AG10803 (cell line): ENCODE measurements around the gene LRATD1.

Experiments used
- DNase-seq: peaks from one replicate; pipeline ENCODE4 v3.0.0; 2010; ENCODE audit warnings: low read depth
- H3K4me3 ChIP-seq: 2 replicates; pipeline ENCODE4 v1.5.1; 2011; ENCODE audit warnings: mild to moderate bottlenecking, low read length, control low read depth
- CTCF ChIP-seq: conservative IDR thresholded peaks from 2 replicates; pipeline ENCODE4 v1.5.1; 2011; ENCODE audit warnings: mild to moderate bottlenecking, low read length, control low read depth, inconsistent platforms

LRATD1 gene

DNA sequence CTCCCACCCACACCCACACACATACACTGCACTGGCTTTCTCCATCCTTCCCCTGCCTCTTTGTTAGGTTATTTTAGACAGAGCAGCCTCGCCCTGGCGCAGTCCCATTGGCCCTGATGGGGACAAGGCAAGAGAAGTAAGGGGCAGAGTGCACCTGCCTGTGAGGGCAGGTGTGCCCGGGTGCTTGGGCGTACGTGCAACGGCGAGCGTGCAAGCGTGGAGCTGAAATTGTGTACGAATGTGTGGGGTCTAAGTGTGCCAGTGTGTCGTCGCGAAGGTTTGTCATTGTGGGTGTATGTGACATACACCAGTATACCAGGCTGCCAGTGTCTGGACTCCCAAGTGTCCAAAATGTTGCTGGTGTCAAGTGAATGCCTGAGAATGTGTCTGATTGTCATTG lies 544 bp downstream of the LRATD1 start:
- H3K4me3 ChIP-seq = peak overlapping the region; percentile 73
- TF ChIP-seq CTCF = no peak
- no peak for DNase-seq

DNA sequence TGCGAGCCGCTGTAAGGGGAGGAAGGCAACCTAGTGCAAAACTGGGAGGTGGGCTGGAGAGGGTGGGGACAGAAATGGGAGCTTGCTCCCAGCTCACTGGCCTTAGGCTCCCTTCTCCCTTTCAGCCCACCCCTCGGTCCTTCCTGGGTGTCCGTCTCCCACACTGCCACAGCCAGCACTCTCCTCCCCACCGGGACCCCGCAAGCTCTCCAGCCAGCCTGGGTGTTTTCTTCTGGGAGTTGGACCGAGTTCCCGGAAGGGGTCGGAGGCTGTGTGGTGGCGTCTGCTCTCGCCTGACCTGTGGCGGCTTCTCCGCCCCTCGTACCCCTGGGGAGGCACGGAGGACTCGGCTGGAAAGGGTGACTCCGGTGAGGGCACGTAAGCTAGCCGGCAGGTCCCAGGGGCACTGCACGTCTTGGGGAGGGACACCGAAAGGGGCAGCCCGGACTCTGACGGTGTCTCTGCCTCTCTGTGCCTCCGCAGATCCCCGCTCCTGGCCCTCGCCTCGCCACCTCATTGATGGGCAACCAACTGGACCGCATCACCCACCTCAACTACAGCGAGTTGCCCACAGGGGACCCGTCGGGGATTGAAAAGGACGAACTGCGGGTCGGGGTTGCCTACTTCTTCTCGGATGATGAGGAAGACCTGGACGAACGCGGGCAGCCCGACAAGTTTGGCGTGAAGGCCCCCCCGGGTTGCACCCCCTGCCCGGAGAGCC lies 1.1 kb downstream of the LRATD1 start:
- TF ChIP-seq CTCF = no peak
- peak overlapping the region; percentile 73 for H3K4me3 ChIP-seq
- no peak for DNase-seq

- no peak for DNase-seq
- TF ChIP-seq CTCF = no peak
- H3K4me3 ChIP-seq = peak overlapping the region; percentile 73
Measured at GRCh38 chr2:14634182-14634488, 1.6 kb downstream of the LRATD1 start.

DNA sequence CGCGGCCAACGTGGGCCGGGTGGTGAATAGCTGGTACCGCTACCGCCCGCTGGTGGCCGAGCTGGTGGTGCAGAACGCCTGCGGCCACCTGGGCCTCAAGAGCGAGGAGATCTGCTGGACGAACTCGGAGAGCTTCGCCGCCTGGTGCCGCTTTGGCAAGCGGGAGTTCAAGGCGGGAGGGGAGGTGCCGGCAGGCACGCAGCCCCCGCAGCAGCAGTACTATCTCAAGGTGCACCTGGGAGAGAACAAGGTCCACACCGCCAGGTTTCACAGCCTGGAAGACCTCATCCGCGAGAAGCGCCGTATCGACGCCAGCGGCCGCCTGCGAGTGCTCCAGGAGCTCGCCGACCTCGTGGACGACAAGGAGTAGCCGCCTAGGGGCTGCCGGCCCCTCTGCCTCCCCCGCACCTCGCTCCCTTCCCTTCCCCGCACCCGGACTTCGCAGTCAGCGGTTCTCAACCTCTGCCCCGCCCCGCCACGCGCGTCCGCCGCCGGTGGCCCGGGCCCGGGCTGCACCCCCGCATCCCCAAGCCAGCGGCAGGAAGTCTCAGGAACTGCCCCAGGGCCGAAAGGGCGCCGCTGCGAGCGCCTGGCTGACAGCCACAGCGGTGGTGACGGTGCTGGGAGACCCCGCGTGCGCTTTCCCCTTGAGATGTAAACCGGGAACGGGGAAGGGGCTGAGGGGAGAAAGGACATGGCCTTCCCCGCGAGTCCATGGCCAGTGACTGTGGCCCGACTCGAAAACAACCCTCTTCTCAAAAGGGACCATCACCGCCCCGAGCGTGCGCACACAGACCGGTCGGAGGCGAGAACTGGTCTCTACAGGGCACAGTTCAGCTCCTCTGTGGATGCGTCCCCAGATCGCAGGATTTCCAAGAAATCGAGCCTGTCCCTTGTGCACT lies 2.2 kb downstream of the LRATD1 start:
- peak; percentile 72 for DNase-seq
- H3K4me3 ChIP-seq = peak overlapping the region; percentile 73
- peak; percentile 70 for TF ChIP-seq CTCF

- H3K4me3 ChIP-seq = peak overlapping the region; percentile 73
- DNase-seq = peak; percentile 67
- peak; percentile 14; the same call in 1 of the 2 replicates for TF ChIP-seq CTCF
Measured at GRCh38 chr2:14635391-14635871, 2.9 kb downstream of the LRATD1 start.

GRCh38 chr2:14638488-14638887 lies 6.0 kb downstream of the LRATD1 start:
- no peak overlapping the region for H3K4me3 ChIP-seq
- TF ChIP-seq CTCF = no peak
- DNase-seq = no peak
